H1 (cell line): ENCODE results near the gene CAMTA1. TPM values are rescaled to one million over a fixed set of nuclear protein-coding genes. Genes with fewer than 3 reads are reported as not detected.

Experiments used
- EGR1 ChIP-seq: IDR thresholded peaks from 2 replicates; pipeline ENCODE4 v1.6.1; 2011; ENCODE audit warnings: low read depth, low read length, borderline replicate concordance
- MAFK ChIP-seq: IDR thresholded peaks from 2 replicates; pipeline ENCODE4 v1.6.1; 2012; ENCODE audit warnings: low read depth, mild to moderate bottlenecking, improper control_type of control experiment, low read length
- RNF2 ChIP-seq: fragments of 200-900, 300-1000 bp; sonication (generic); IDR thresholded peaks from 2 replicates; pipeline ENCODE4 v1.7.1; 2016; ENCODE audit warnings: borderline replicate concordance, low read depth, mild to moderate bottlenecking, antibody characterized with exemption, low read length; ENCODE audit not compliant: poor library complexity, severe bottlenecking; ENCODE audit errors: missing control alignments
- SIN3A ChIP-seq, 2 experiments: IDR thresholded peaks in 1 of 2; conservative IDR thresholded peaks in 1 of 2; 2 replicates each; pipeline ENCODE4 v1.6.1; 2011 to 2012; ENCODE audit warnings: low read length in 2 of 2, improper control_type of control experiment in 1 of 2, low read depth in 1 of 2, mild to moderate bottlenecking in 1 of 2
- SP1 ChIP-seq: IDR thresholded peaks from 2 replicates; pipeline ENCODE4 v1.6.1; 2011; ENCODE audit warnings: low read depth, low read length
- TBP ChIP-seq: IDR thresholded peaks from 2 replicates; pipeline ENCODE4 v1.6.1; 2011; ENCODE audit warnings: low read depth, low read length, improper control_type of control experiment
- TEAD4 ChIP-seq: IDR thresholded peaks from 2 replicates; pipeline ENCODE4 v1.6.1; 2012; ENCODE audit warnings: low read depth, low read length, inconsistent platforms, mixed read lengths
- polyA plus RNA-seq, 7 experiments: library from polyadenylated mRNA; depleted of rRNA in 3 of 7; stranded (reverse) in 5 of 7; unstranded in 2 of 7; fragments of >200 nt in 5 of 7; fragments of 200-250 nt in 2 of 7; gene quantifications; 1 replicate in 5 of 7; 2 replicates in 1 of 7; 4 replicates in 1 of 7; pipeline versions ENCODE4 v1.2.1 to v1.2.3, GENCODE V29; 2011 to 2013; ENCODE audit warnings: missing spikeins in 2 of 7, mixed read lengths in 2 of 7
- total RNA-seq: library from RNA; stranded (reverse); fragmentation: NEBNext Ultra II Directional; extraction: Animal tissue kit (Norgen Biotek cat#: 25700); gene quantifications from 2 replicates; pipeline ENCODE4 v1.2.1, GENCODE V29; 2021

CAMTA1 gene
- total and polyA plus RNA-seq, 2 of the 8 experiments (the other 6 are each of a cell fraction or from before 2014, with no cell fraction given), result 65.0 to 119 TPM

- TF ChIP-seq TEAD4 (no peak), EGR1 (no peak), MAFK (no peak), SP1 (no peak), SIN3A (conservative IDR thresholded peaks at IDR 0.05 in 1 of 2, IDR thresholded peaks at IDR 0.05 in 1 of 2; ENCODE audit: low read depth in 1 of 2, low read length in 2 of 2) (no peak), RNF2 (no peak), TBP (no peak)
Measured at GRCh38 chr1:7691576-7691975, 906.3 kb downstream of the CAMTA1 start (continued).
